Gastroesophageal sphincter (tissue), 4 donors: ENCODE results near the gene ROR2. TPM values are rescaled to one million over a fixed set of nuclear protein-coding genes. Genes with fewer than 3 reads are reported as not detected.

Experiments
- ATAC-seq: fragments of 150-250 bp; one replicate; pipeline ENCODE4 v1.9.1; 2016; ENCODE audit warnings: mild to moderate bottlenecking, moderate library complexity
- H3K27ac ChIP-seq, 4 donors: fragments of 200-600 bp; sonication (generic) in 3 of 4; 1 replicate in 3 of 4; 2 replicates in 1 of 4; pipeline ENCODE4 v1.5.1; 2016 to 2019
- H3K27me3 ChIP-seq: fragments of 200-600 bp; sonication (generic); one replicate; pipeline ENCODE4 v1.5.1; 2019
- H3K36me3 ChIP-seq, 2 donors: fragments of 200-600 bp; sonication (generic); one replicate each; pipeline ENCODE4 v1.5.1; 2019; ENCODE audit warnings: control low read depth in 1 of 2
- H3K4me1 ChIP-seq, 3 donors: fragments of 200-600 bp; sonication (generic); 1 replicate in 2 of 3; 2 replicates in 1 of 3; pipeline ENCODE4 v1.5.1; 2016 to 2019; ENCODE audit warnings: control low read depth in 2 of 3
- H3K4me3 ChIP-seq, 2 donors: fragments of 200-600 bp; sonication (generic); one replicate each; pipeline ENCODE4 v1.5.1; 2019; ENCODE audit warnings: mild to moderate bottlenecking in 1 of 2, moderate library complexity in 1 of 2
- H3K9me3 ChIP-seq, 3 donors: fragments of 200-600 bp; sonication (generic); one replicate each; pipeline ENCODE4 v1.5.1; 2017 to 2019; ENCODE audit warnings: control low read depth in 2 of 3
- EP300 ChIP-seq: sonication (generic); formaldehyde crosslinking; IDR thresholded peaks from one replicate; pipeline ENCODE4 v1.6.1; 2017; ENCODE audit warnings: antibody characterized with exemption, mild to moderate bottlenecking
- POLR2A ChIP-seq, 2 donors: fragments of 450-650 bp; IDR thresholded peaks; one replicate each; pipeline ENCODE4 v1.6.1; 2017; ENCODE audit warnings: antibody characterized with exemption in 2 of 2, mild to moderate bottlenecking in 2 of 2, moderate library complexity in 1 of 2
- POLR2AphosphoS5 ChIP-seq: sonication (generic); formaldehyde crosslinking; IDR thresholded peaks from one replicate; pipeline ENCODE4 v1.6.1; 2017; ENCODE audit warnings: antibody characterized with exemption
- WGBS, 2 donors: methylation state at CpG; one replicate each; pipeline ENCODE4 v1.1.5; 2018; ENCODE audit warnings: low coverage in 1 of 2; 5-methylcytosine and 5-hydroxymethylcytosine counted together
- total RNA-seq, 4 donors: library from RNA; depleted of rRNA; stranded (reverse); fragments of >200 nt; gene quantifications; one replicate each; pipeline ENCODE4 v1.1.0, GENCODE V29; 2016
- TF ChIP-seq, protein P1 (sequence below), 4 experiments: fragments of 200-600 bp in 2 of 4; fragments of 450-650 bp in 2 of 4; sonication (generic) in 1 of 4; IDR thresholded peaks; one replicate each; pipeline ENCODE4 v1.5.1; 2017 to 2019; ENCODE audit warnings: antibody characterized with exemption in 4 of 4, mild to moderate bottlenecking in 2 of 4, moderate library complexity in 2 of 4

Gene ROR2
- total RNA-seq, 4 donors from 2014 or later, result 40.8 to 69.1 (median 63.2) TPM

- peak; percentile 69 for ATAC-seq
- peak; percentile 71 for TF ChIP-seq POLR2AphosphoS5
- TF ChIP-seq, protein P1, sequence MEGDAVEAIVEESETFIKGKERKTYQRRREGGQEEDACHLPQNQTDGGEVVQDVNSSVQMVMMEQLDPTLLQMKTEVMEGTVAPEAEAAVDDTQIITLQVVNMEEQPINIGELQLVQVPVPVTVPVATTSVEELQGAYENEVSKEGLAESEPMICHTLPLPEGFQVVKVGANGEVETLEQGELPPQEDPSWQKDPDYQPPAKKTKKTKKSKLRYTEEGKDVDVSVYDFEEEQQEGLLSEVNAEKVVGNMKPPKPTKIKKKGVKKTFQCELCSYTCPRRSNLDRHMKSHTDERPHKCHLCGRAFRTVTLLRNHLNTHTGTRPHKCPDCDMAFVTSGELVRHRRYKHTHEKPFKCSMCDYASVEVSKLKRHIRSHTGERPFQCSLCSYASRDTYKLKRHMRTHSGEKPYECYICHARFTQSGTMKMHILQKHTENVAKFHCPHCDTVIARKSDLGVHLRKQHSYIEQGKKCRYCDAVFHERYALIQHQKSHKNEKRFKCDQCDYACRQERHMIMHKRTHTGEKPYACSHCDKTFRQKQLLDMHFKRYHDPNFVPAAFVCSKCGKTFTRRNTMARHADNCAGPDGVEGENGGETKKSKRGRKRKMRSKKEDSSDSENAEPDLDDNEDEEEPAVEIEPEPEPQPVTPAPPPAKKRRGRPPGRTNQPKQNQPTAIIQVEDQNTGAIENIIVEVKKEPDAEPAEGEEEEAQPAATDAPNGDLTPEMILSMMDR (IDR thresholded peaks at IDR 0.05), result peak; percentile 86 to 94 (median 92)
- no peak for TF ChIP-seq EP300
- Histone ChIP-seq H3K27ac (peak overlapping the region in 2 of 4 donors; percentile 41 to 43), H3K4me1 (peaks cover 0 to 17% (median 0%) of the 10 kb centered on the region in 3 donors), H3K36me3 (peaks cover 0 to 57% of the 10 kb centered on the region in 2 donors), H3K27me3 (no peaks in the 10 kb centered on the region), H3K9me3 (no peaks in the 10 kb centered on the region), H3K4me3 (no peak overlapping the region)
- WGBS, 2 donors, result 41 to 50% methylated on average over 2 to 7 of the region's 14 CpGs
Measured at GRCh38 chr9:91734371-91734981, 215.6 kb downstream of the ROR2 start.

- Histone ChIP-seq H3K9me3 (no peaks in the 10 kb centered on the region), H3K27ac (no peak overlapping the region), H3K27me3 (no peaks in the 10 kb centered on the region), H3K4me1 (peaks cover 0 to 30% (median 0%) of the 10 kb centered on the region in 3 donors), H3K4me3 (no peak overlapping the region), H3K36me3 (peaks cover 0 to 57% of the 10 kb centered on the region in 2 donors)
- no peak for ATAC-seq
- TF ChIP-seq POLR2AphosphoS5 (no peak), POLR2A (IDR thresholded peaks at IDR 0.05) (no peak), EP300 (no peak)
- TF ChIP-seq, protein P1 (IDR thresholded peaks at IDR 0.05), result no peak
- 94 to 98% methylated on average over 12 to 15 of the region's 46 CpGs for WGBS, 2 donors
Measured at GRCh38 chr9:91733006-91733624, 216.9 kb downstream of the ROR2 start.

DNA sequence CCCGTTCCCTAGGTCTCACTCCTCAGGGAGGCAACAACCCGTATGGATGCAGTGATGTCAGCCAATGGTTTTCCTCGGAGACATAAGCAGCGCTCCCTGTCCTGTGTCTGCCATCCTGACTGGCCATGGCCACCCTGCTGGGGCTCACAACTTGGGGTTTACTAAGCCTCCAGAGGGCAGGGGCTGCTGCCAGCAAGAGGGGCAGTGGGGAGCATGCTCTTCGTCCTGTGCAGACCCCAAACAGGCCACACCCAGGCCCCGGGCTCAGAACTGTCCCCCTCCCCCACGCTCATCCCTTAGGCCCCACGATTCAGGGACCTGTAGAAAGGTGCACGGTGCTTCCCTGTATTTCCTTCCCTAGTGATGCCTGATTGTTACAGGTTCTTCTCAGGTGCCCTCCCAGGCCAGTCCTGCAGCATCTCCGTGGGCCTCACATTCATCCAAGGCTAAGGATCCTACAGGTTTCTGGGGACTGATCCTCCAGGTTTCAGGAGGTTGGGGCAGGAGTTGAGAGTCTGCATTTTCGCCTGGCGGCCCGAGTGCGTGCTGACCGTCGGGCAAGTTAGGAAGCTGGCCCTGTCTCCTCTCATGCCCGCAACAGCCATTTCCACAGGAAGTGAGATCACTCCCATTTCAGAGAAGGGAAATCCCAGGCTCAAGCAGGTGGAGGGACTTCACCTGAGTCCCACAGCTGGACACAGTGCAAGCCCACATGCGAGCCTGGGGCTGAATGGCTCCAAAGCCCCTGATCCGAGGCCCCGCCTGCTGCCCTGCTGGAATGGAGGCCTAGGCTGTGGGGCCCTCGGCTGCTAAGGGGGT lies 217.6 kb downstream of the ROR2 start:
- WGBS, 2 donors, result 68 to 100% methylated on average over 1 to 9 of the region's 21 CpGs
- no peak for ATAC-seq
- Histone ChIP-seq H3K27ac (no peak overlapping the region), H3K27me3 (no peaks in the 10 kb centered on the region), H3K9me3 (no peaks in the 10 kb centered on the region), H3K4me3 (no peak overlapping the region), H3K36me3 (peaks cover 0 to 57% of the 10 kb centered on the region in 2 donors), H3K4me1 (peaks cover 0 to 37% (median 0%) of the 10 kb centered on the region in 3 donors)
- no peak for TF ChIP-seq EP300
- TF ChIP-seq, protein P1 (IDR thresholded peaks at IDR 0.05), result no peak
- no peak for TF ChIP-seq POLR2A (IDR thresholded peaks at IDR 0.05)
- no peak for TF ChIP-seq POLR2AphosphoS5

GRCh38 chr9:91730806-91731205 lies 219.2 kb downstream of the ROR2 start:
- Histone ChIP-seq H3K4me1 (peaks cover 0 to 42% (median 0%) of the 10 kb centered on the region in 3 donors), H3K4me3 (no peak overlapping the region), H3K36me3 (peaks cover 0 to 49% of the 10 kb centered on the region in 2 donors), H3K9me3 (no peaks in the 10 kb centered on the region), H3K27me3 (no peaks in the 10 kb centered on the region), H3K27ac (no peak overlapping the region)
- no peak for TF ChIP-seq POLR2A (IDR thresholded peaks at IDR 0.05)
- no peak for TF ChIP-seq POLR2AphosphoS5
- no peak for TF ChIP-seq EP300
- 87 to 96% methylated on average over 3 to 14 of the region's 15 CpGs for WGBS, 2 donors
- no peak for ATAC-seq

DNA sequence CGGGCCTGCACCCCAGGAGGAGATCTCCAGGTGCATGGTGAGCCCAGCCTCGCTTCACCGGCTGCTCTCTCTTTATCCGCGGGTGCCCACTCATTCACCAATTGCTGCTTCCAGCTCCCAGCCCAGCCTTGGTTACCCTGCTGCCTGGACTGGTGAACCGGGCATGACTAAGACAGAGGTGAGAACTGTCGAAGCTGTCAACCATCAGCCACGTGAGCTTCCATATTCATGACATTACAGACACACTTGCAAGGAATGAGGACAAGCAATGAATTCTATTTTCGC lies 220.5 kb downstream of the ROR2 start:
- Histone ChIP-seq H3K27ac (peak overlapping the region in 3 of 4 donors; percentile 54 to 62 (median 62)), H3K36me3 (peaks cover 0 to 59% of the 10 kb centered on the region in 2 donors)
- no peak for ATAC-seq

More for the DNA sequence above, 220.5 kb downstream of the ROR2 start:
- Histone ChIP-seq H3K27me3 (no peaks in the 10 kb centered on the region), H3K9me3 (no peaks in the 10 kb centered on the region), H3K4me1 (peaks cover 0 to 37% (median 0%) of the 10 kb centered on the region in 3 donors), H3K4me3 (no peak overlapping the region)
- WGBS, 2 donors, result 29 to 52% methylated on average over 6 to 9 of the region's 9 CpGs
- no peak for TF ChIP-seq EP300
- TF ChIP-seq POLR2A (IDR thresholded peaks at IDR 0.05), result no peak
- TF ChIP-seq POLR2AphosphoS5, result no peak
- TF ChIP-seq, protein P1 (IDR thresholded peaks at IDR 0.05), result no peak
